HG02870 (cell line): ENCODE measurements around the gene N4BP2L2.

Experiments used
- ATAC-seq: cut with Tn5 transposase; IDR thresholded peaks from one replicate; pipeline ENCODE4 v1.9.1; 2021; ENCODE audit warnings: mild to moderate bottlenecking, moderate library complexity; ENCODE audit not compliant: unreplicated experiment

The N4BP2L2 gene

DNA sequence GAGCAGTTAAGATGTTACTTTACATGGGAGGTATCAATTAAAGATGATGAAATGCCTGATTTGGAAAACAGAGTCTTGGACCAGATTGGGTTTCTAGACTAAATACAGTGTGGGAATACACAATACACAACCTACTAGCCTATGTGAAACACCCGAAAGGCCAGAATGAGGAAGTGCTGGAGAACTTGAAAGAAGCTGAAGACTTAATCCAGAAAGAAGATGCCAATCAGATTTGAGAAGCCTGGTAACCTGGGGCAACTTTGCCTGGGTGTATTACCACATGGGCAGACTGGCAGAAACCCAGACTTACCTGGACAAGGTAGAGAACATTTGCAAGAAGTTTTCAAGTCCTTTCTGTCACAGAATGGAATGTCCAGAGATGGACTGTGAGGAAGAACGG, 153.9 kb downstream of the N4BP2L2 start:
- no peak for ATAC-seq

- ATAC-seq, result no peak
Measured at GRCh38 chr13:32383836-32384618, 154.6 kb downstream of the N4BP2L2 start.
